GM12875 (cell line): ENCODE measurements around the gene KIF1A.

Source experiments
- H3K4me3 ChIP-seq: one replicate; pipeline ENCODE4 v1.5.1; 2011; ENCODE audit warnings: low read depth, low read length, control low read depth
- TF ChIP-seq, protein P1 (sequence below): IDR thresholded peaks from 2 replicates; pipeline ENCODE4 v1.5.1; 2011; ENCODE audit warnings: low read depth, mild to moderate bottlenecking, control low read depth, inconsistent platforms, low read length, moderate library complexity, borderline replicate concordance; ENCODE audit not compliant: insufficient read depth

The KIF1A gene

DNA sequence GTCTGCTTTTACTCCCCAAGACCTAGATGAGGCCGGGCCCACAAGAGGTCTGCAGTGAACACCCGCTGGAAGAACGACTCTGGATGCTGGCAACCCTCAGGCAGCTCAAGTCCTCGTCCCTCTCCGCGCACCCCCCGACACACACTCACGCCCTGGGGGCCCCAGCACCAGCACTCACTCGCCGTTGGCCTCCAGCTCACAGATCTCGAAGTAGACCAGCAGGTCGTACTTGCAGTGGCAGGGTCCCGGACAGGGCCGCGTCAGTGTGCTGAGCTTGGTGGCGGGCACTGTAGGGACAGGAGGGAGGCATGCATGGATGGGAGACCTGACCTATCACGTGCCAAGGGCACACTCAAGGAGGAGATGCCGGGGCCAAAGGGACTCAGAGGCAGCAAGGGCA, 78.9 kb downstream of the KIF1A start:
- TF ChIP-seq, protein P1, sequence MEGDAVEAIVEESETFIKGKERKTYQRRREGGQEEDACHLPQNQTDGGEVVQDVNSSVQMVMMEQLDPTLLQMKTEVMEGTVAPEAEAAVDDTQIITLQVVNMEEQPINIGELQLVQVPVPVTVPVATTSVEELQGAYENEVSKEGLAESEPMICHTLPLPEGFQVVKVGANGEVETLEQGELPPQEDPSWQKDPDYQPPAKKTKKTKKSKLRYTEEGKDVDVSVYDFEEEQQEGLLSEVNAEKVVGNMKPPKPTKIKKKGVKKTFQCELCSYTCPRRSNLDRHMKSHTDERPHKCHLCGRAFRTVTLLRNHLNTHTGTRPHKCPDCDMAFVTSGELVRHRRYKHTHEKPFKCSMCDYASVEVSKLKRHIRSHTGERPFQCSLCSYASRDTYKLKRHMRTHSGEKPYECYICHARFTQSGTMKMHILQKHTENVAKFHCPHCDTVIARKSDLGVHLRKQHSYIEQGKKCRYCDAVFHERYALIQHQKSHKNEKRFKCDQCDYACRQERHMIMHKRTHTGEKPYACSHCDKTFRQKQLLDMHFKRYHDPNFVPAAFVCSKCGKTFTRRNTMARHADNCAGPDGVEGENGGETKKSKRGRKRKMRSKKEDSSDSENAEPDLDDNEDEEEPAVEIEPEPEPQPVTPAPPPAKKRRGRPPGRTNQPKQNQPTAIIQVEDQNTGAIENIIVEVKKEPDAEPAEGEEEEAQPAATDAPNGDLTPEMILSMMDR, result no peak
- no peak overlapping the region for H3K4me3 ChIP-seq

DNA sequence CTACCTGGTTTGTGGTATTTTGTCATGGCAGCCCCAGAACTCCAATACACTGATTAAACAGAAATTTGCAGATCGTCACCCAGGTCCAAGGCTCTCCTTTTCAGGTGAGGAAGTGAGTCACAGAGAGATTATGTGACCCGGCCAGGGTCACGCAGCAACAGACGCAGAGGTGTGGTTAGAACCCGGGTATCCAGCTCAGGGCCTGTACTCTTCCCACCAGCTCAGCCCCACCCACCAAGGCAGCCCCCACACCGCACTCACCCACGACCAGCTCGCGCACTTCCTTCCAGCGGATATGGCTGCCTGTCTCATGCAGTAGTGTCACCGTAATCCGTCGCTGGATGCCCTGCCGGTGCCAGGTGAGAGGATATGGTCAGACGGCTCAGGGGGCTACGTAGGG, 80.2 kb downstream of the KIF1A start:
- TF ChIP-seq, protein P1, result no peak
- no peak overlapping the region for H3K4me3 ChIP-seq

DNA sequence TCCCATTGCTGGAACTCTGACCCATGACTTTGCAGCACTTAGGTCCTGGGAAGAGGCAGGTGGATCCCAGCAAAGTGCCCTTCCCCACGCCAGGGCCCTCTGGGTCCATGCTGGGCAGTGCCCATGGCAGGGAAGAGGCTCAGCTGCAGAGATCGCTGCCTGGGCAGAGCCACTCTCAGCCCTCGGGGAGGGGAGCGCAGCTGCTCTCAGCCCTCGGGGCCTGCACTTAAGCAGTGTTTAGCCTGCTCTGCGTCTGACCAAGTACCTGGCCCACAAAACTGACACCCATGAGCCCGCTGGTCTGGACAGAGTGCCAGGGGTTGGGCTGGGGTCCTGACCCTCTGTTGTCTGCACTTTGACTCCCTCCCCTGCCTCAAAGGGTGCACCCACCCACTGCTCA, 82.1 kb downstream of the KIF1A start:
- no peak overlapping the region for H3K4me3 ChIP-seq
- TF ChIP-seq, protein P1, result no peak

DNA sequence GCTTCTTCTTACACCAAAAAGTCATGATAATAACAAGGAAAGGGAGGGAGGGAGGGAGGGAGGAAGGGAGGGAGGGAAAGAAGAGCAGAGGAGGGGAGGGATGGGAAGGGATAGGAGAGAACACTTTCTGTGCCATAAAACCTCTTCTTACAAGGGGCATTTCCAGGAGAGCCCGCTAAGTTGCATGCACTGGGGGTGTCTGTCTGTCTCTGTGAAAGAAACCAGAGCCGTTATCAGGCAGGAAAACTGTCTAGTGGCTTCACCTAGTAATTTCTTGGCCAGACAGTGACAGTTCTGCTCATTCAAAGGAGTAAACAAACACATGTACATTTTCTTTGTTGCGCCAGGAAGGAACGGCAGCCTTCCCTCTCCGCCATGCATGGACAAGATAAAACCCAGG, 82.5 kb downstream of the KIF1A start:
- TF ChIP-seq, protein P1, result no peak
- H3K4me3 ChIP-seq, result no peak overlapping the region

DNA sequence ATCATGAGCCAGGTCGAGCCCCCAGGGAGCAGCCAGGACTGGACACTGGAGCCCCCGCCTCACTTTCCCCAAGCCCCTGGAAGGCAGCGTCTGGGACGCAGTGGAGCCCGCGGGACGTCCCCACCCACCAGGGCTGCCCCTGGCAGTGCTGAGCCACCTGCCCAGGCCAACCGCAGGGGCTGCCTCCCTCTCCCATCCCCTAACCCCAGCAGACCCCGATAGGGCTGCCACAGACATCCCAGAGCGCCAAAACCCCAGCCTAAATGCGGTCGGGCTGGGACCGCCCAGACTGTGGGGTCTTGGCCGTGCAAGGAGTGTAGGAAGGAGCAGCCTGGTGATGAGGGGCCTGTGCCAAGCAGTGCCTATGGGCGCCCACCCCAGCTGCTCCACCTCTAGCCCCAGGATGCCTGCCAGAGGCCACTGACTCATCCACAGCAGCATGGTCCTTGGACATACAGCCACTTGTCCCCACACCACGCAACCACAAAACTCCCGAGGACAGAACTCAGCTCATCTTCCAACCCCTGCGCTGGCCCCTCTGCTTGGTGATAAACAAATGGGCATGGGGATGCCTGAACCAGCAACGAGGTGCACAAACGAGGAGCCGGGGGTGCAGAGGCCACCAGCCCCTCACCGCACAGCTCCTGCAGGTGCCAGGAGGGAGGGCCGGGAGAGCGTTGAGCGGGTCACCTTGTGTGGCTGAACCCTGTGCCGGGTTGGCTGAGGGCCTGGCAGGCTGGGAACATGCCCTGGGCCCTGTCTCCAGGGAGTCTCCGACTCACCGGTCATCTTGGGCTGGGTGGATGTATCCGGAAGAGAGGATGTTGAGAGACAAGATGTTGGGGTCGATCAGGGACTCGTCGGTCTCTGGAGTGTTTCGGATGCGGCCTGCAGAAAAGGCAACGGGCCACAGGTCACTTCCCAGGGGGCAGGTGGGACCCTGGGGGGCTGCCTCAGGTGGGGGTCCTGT, 83.5 kb downstream of the KIF1A start:
- no peak overlapping the region for H3K4me3 ChIP-seq
- TF ChIP-seq, protein P1, result no peak

DNA sequence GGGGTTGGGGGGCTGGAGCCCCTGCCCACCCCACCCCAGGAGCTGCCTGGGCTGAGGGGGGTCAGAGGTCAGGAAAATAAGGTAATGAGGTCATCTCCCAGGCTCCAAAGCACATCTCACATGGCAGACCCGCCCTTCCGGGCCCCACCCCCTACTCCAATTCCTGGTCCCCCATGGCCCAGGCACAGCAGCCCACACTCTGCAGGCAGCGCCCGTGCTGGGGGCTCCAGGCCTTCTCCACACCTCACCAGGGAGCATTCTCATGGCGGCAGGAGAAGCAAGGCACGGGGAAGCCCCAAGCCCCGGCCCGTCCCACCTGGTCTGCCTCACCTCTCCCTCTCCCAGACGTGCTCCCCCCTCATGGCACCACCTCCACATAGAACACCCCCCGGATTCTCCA, 84.5 kb downstream of the KIF1A start:
- H3K4me3 ChIP-seq, result no peak overlapping the region
- TF ChIP-seq, protein P1, result no peak

DNA sequence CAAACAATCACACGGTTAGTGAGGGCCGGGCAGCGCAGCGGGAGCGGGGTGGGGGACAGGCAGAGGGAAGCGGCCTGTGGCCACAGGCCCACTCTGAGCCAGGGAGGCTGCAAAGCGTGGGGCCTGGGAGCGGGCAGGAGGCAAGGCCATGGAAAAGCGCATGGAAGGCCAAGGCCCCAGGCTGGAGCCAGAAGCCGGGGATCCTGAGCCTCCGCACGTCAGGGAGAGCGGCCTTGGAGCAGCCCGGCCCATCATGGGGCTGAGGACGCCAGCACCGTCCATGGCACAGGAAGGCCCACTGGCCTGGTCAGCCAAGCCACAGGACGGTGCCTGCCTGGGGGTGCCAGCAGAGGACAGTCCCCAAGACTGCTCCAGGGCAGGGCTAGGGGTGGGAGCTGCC, 85.3 kb downstream of the KIF1A start:
- TF ChIP-seq, protein P1, result no peak
- no peak overlapping the region for H3K4me3 ChIP-seq
